Measurements from ENCODE around the gene MFRP. TPM values are rescaled to one million over a fixed set of nuclear protein-coding genes. Genes with fewer than 3 reads are reported as not detected.
A peak's percentile ranks its signal among the peaks of the same experiment; 100 is the strongest.

The MFRP gene
- total RNA-seq, 2 experiments from 2014 or later: not detected

DNA sequence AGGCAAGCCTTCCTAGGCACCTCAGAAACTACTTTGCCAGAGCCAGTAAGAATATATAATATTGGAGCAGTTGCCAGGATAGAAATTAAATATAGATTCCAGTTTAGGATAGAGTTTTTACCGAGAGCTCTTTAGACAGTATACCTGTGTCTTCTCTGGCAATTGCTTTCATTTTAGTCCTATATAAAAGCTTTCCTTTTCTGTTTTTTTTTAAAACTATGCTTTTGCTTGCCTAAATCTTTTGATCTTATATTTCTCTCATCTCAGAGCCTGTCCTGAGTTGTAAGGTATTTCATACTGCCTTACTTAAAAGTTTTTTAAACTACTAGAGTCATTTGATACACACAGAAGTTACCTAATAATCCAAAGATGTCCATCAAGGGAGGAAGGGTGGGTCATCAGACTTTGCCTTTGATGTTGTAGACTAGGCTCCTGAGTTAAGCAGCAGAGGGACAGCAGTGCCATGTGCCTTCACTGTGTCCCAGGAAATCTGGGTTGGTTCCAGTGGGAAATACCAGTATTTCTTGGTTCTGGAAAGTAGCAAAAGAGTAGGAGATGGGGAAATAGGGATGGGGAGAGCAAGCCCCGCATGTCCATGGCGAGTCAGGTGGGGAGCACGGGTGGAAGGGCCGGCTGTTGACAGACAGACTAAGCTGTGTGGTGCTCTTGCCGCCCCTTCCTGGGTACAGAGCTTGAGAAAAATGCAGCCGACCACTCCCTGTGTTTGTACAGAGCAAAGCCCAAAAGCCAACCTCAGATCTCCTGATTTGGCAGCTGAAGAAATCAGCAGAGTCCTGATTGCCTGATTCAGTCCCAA, 40.7 kb downstream of the MFRP start:
- intact Hi-C loops (cut with micrococcal nuclease): loop anchor here (1.0 to 2.0 kb wide), 4 partner anchors 16 to 43 kb away; partner anchors contain the start of gene RNF26
- no peaks in the 10 kb centered on the region for H3K9me3 Mint-ChIP-seq
- peaks cover 32% of the 10 kb centered on the region for H3K4me1 Mint-ChIP-seq (ENCODE audit: low read depth)
- H3K27me3 Mint-ChIP-seq (ENCODE audit: low read depth): no peaks in the 10 kb centered on the region
- H3K27ac Mint-ChIP-seq: peak overlapping the region; percentile 93
- CTCF ChIA-PET: interaction anchor here (0.6 to 6.2 kb wide), 8 partner anchors 11 to 169 kb away, joined by 3 to 46 read pairs (median 4); partner anchors contain the start of gene MCAM
- peak overlapping the region; percentile 60 for H3K4me3 Mint-ChIP-seq
- no peak for DNase-seq
- H3K36me3 Mint-ChIP-seq (ENCODE audit: low read depth): peaks cover 19% of the 10 kb centered on the region

DNA sequence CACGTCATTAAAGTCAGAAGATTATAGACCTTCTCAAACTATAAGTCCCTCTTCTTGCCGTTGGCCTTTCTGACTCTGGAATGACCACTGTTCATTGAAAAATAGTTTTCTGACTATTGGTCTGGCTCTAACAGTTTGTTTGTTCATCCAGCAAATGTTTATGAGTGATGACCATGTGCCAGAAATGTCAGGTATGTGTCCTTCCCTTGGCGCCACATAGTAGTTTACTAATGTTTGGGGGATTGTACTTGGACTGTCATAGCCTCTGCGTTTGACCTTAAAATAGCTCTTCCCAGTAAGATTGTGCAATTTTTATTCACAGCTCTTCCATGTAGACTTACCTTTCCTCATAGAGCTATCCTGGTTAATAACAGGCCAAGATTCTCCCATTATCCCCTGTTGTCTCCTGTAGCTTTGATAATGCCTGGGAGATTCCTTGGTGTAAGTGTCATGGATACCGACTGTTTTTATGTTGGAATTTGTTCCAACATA, 43.2 kb downstream of the MFRP start:
- no peak for DNase-seq
- CTCF ChIA-PET: interaction anchor here (0.5 to 2.0 kb wide), 6 partner anchors 19 to 98 kb away, joined by 3 to 8 read pairs (median 4); partner anchors contain the start of gene CBL
- Mint-ChIP-seq H3K4me3 (no peak overlapping the region), H3K4me1 (ENCODE audit: low read depth) (peaks cover 30% of the 10 kb centered on the region), H3K27ac (no peak overlapping the region), H3K36me3 (ENCODE audit: low read depth) (peaks cover 20% of the 10 kb centered on the region), H3K27me3 (ENCODE audit: low read depth) (no peaks in the 10 kb centered on the region), H3K9me3 (no peaks in the 10 kb centered on the region)
- intact Hi-C loops (cut with micrococcal nuclease): no loop called here

DNA sequence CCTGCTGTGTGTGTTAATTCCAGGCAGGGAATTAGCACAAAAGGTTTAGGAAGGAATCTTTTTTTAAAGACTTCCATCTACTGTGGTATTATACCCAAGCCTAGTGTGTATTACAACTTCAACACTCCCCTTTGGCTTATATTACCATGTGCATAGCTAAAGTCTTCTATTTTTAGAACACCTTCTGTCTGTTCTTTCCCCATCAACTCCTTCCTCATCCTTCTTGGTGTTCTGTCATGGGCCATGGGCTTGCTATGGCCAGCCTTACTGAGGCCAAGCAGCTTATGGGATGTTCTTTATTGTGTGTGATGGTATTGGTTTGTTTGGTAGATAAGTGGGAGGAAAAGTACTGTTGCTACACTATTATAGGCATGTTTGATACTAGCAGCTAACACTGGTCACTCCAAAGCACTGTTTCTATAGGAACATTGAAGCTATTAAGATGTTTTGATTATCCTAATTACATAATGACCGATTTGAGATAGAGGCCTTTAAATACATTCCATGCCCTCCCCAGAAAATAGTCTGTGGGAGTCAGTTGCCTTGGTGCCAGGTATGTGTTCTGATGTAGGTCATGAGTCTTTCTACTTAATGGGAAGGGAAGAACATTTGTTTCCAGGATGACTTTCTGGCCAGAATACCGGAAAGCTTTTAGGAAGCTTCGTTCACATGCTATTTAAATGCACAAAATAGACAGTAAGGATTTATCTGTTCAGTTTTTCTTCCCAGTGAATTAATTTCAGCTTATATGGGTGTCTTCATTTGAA, 46.1 kb downstream of the MFRP start:
- CTCF ChIA-PET: interaction anchor here (0.6 to 1.1 kb wide), 3 partner anchors 22 to 136 kb away, joined by 3 to 4 read pairs (median 3); no protein-coding TSS in a partner anchor
- DNase-seq: no peak
- intact Hi-C loops (cut with micrococcal nuclease): no loop called here
- Mint-ChIP-seq H3K27me3 (ENCODE audit: low read depth) (no peaks in the 10 kb centered on the region), H3K36me3 (ENCODE audit: low read depth) (peaks cover 28% of the 10 kb centered on the region), H3K27ac (no peak overlapping the region), H3K4me3 (no peak overlapping the region), H3K4me1 (ENCODE audit: low read depth) (peaks cover 10% of the 10 kb centered on the region), H3K9me3 (no peaks in the 10 kb centered on the region)

DNA sequence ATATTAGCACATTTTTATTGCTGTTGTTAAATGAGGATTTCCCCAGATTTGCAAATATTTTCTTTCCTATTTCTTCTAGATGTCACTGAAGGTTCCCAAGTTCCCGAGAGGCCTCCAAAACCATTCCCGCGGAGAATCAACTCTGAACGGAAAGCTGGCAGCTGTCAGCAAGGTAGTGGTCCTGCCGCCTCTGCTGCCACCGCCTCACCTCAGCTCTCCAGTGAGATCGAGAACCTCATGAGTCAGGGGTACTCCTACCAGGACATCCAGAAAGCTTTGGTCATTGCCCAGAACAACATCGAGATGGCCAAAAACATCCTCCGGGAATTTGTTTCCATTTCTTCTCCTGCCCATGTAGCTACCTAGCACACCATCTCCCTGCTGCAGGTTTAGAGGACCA, 47.1 kb downstream of the MFRP start:
- intact Hi-C loops (cut with micrococcal nuclease): no loop called here
- Mint-ChIP-seq H3K9me3 (no peaks in the 10 kb centered on the region), H3K4me1 (ENCODE audit: low read depth) (peaks cover 3% of the 10 kb centered on the region), H3K4me3 (no peak overlapping the region), H3K27ac (no peak overlapping the region), H3K27me3 (ENCODE audit: low read depth) (no peaks in the 10 kb centered on the region), H3K36me3 (ENCODE audit: low read depth) (peaks cover 28% of the 10 kb centered on the region)
- no peak for DNase-seq
- CTCF ChIA-PET: interaction anchor here (0.7 kb wide), 1 partner anchor 40 kb away, joined by 3 read pairs; no protein-coding TSS in a partner anchor

DNA sequence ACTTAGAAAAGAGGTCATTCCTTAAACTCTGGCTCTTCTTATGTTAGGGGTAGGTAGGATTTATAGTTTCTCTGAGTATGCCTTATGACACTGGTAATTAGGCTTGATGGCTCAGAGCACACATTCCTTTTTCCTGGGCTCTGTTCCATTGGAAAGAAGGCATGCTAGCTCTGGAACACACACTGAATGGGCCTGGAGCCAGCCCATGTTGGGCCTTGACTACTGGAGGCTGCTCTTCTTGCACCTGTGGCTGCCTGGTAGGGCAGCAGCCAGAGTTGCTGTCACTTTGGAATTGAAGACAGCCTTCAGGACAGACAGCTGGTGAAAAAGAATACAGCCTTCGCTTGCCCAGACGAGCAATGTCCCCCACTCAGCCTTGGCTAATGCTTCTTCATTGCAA, 47.8 kb downstream of the MFRP start:
- H3K27me3 Mint-ChIP-seq (ENCODE audit: low read depth): no peaks in the 10 kb centered on the region
- no peaks in the 10 kb centered on the region for H3K4me1 Mint-ChIP-seq (ENCODE audit: low read depth)
- H3K36me3 Mint-ChIP-seq (ENCODE audit: low read depth): peaks cover 26% of the 10 kb centered on the region
- no peak overlapping the region for H3K27ac Mint-ChIP-seq
- no peak overlapping the region for H3K4me3 Mint-ChIP-seq
- intact Hi-C loops (cut with micrococcal nuclease): no loop called here
- CTCF ChIA-PET: interaction anchor here (0.7 kb wide), 1 partner anchor 39 kb away, joined by 3 read pairs; no protein-coding TSS in a partner anchor
- H3K9me3 Mint-ChIP-seq: no peaks in the 10 kb centered on the region
- no peak for DNase-seq

DNA sequence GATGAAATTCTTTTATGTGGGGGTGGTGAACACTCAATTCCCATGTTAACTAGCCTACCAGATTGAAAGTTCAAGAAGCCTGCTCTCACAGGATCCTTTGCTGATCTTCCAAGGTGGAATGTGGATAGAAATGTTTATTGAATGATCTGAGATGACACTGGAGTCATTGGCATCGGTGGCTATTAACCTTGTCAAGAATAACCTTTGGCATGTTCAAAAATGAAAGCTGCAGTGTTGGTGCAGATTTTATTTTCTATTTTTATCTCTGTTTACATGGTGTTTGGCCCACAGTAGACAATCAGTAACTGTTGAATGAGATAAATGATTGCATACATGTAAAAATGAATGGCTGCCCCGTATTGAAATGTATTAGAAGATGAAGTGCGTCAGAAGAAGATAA, 48.6 kb downstream of the MFRP start:
- H3K4me3 Mint-ChIP-seq: no peak overlapping the region
- DNase-seq: no peak
- no peaks in the 10 kb centered on the region for H3K9me3 Mint-ChIP-seq
- H3K27ac Mint-ChIP-seq: no peak overlapping the region
- intact Hi-C loops (cut with micrococcal nuclease): no loop called here
- CTCF ChIA-PET: interaction anchor here (1.6 kb wide), 1 partner anchor 26 kb away, joined by 6 read pairs; no protein-coding TSS in a partner anchor
- peaks cover 19% of the 10 kb centered on the region for H3K36me3 Mint-ChIP-seq (ENCODE audit: low read depth)
- no peaks in the 10 kb centered on the region for H3K27me3 Mint-ChIP-seq (ENCODE audit: low read depth)
- no peaks in the 10 kb centered on the region for H3K4me1 Mint-ChIP-seq (ENCODE audit: low read depth)

DNA sequence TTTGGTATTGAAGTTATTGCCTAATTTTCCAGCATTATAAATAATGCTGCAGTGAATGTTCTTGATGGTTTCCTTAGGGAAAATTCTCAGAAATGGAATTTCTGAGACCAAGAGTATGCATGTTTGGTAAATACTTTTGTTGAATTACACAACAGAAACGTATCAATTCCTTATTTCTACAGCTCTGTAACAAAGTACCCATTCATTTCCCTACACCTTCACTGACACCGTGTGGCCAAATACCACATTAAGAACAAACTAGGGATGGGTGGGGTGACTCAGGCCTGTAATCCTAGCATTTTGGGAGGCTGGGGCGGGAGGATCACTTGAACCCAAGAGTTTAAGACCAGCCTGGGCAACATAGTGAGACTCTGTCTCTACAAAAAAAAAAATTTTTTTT, 51.3 kb downstream of the MFRP start:
- Mint-ChIP-seq H3K9me3 (peaks cover 2% of the 10 kb centered on the region), H3K36me3 (ENCODE audit: low read depth) (peaks cover 21% of the 10 kb centered on the region), H3K27ac (no peak overlapping the region), H3K4me1 (ENCODE audit: low read depth) (no peaks in the 10 kb centered on the region), H3K4me3 (no peak overlapping the region), H3K27me3 (ENCODE audit: low read depth) (no peaks in the 10 kb centered on the region)
- CTCF ChIA-PET: no interaction called here
- intact Hi-C loops (cut with micrococcal nuclease): no loop called here
- no peak for DNase-seq

DNA sequence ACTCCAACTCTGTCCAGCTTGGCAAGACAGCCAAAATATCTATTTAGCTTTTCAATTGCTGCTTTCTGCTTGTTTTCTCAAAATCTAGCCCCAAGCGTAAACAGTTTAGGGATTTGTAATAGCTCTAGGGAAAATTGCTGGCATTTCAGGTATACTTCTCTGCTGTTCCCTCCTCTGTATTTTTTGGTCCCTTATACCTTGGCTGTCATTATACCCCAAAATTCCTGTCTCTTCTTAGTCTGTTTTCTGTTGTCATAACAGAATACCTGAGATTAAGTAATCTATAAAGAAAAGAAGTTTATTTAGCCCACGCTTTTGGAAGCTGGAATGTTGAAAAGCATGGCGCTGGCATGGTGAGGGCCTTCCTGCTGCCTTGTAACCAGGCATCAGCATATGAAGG, 53.0 kb downstream of the MFRP start:
- no peaks in the 10 kb centered on the region for H3K27me3 Mint-ChIP-seq (ENCODE audit: low read depth)
- H3K9me3 Mint-ChIP-seq: peaks cover 2% of the 10 kb centered on the region
- H3K4me3 Mint-ChIP-seq: no peak overlapping the region
- no peak for DNase-seq
- CTCF ChIA-PET: interaction anchor here (2.4 kb wide), 1 partner anchor 30 kb away, joined by 9 read pairs; no protein-coding TSS in a partner anchor
- no peaks in the 10 kb centered on the region for H3K4me1 Mint-ChIP-seq (ENCODE audit: low read depth)
- intact Hi-C loops (cut with micrococcal nuclease): no loop called here
- peaks cover 22% of the 10 kb centered on the region for H3K36me3 Mint-ChIP-seq (ENCODE audit: low read depth)
- no peak overlapping the region for H3K27ac Mint-ChIP-seq

DNA sequence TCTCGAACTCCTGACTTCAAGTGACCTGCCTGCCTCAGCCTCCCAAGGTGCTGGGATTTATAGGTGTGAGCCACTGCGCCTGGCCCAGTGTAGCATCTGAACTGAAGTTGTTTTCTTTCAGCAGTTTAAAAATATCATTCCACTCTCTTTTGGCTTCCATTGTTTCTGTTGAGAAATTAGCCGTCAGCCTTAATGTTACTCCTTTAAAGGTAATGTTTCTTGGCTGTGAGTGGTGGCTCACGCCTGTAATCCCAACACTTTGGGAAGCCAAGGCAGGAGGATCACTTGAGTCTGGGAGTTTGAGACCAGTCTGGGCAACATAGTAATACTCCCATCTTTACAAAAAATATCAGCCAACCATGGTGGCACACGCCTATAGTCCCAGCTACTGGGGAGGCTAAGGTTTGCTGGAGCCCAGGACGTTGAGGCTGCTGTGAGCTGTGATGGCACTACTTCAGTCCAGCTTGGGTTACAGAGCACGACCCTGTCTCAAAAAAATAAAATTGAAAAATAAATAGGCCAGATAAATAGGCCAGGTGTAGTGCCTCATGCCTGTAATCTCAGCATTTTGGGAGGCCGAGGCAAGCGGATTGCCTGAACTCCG, 55.5 kb downstream of the MFRP start:
- H3K36me3 Mint-ChIP-seq (ENCODE audit: low read depth): peaks cover 14% of the 10 kb centered on the region

More for the DNA sequence above, 55.5 kb downstream of the MFRP start:
- Mint-ChIP-seq H3K9me3 (peaks cover 2% of the 10 kb centered on the region), H3K4me3 (no peak overlapping the region), H3K27ac (no peak overlapping the region), H3K4me1 (ENCODE audit: low read depth) (no peaks in the 10 kb centered on the region), H3K27me3 (ENCODE audit: low read depth) (no peaks in the 10 kb centered on the region)
- DNase-seq: no peak
- intact Hi-C loops (cut with micrococcal nuclease): no loop called here
- CTCF ChIA-PET: interaction anchor here (0.8 to 1.5 kb wide), 4 partner anchors 8 to 47 kb away, joined by 3 to 6 read pairs (median 4); no protein-coding TSS in a partner anchor

Small RNAs within 50 kb of the gene (microRNA-seq; reads per million reads assigned to microRNA genes)
- not detected for gene MIR6756 (ENCODE audit: borderline microRNAs expressed, borderline replicate concordance)

Other genes with a start within 250 kb of the MFRP start
- gene DPAGT1, start 244.9 kb downstream of the MFRP start, total RNA-seq: 10 to 100 TPM; 52.2 to 53.1 TPM
- gene C2CD2L, start 239.4 kb downstream of the MFRP start, total RNA-seq: 10 to 100 TPM; 20.1 to 20.8 TPM
- gene HINFP, start 225.1 kb downstream of the MFRP start, total RNA-seq: 10 to 100 TPM; 24.5 to 25.2 TPM
- gene ABCG4, start 197.7 kb downstream of the MFRP start, total RNA-seq: under 1 TPM; 0.12 to 0.31 TPM
- 10 to 100 TPM; 20.8 to 22.2 TPM for gene NLRX1, start 178.0 kb downstream of the MFRP start, total RNA-seq
- gene NHERF4, start 161.2 kb downstream of the MFRP start, total RNA-seq: not detected
- gene CBL, start 140.4 kb downstream of the MFRP start, total RNA-seq: 10 to 100 TPM; 25.3 to 25.7 TPM
- gene MCAM, start 29.6 kb downstream of the MFRP start, total RNA-seq: 1 to 10 TPM; 8.0 to 8.4 TPM
- gene RNF26, start 12.2 kb downstream of the MFRP start, total RNA-seq: 10 to 100 TPM; 46.1 to 47.0 TPM
- not detected for gene C1QTNF5, start 5.8 kb downstream of the MFRP start, total RNA-seq
- under 1 TPM; 0.35 to 0.57 TPM for gene USP2, start 35.0 kb upstream of the MFRP start, total RNA-seq
- under 1 TPM; 0.07 to 0.17 TPM for gene THY1, start 76.5 kb upstream of the MFRP start, total RNA-seq